ENCODE results near the gene SPOCK1.

Gene SPOCK1

GRCh38 chr5:137142764-137143605 lies 356.1 kb downstream of the SPOCK1 start:
- DNase-seq = no peak

GRCh38 chr5:137142346-137142745 lies 356.8 kb downstream of the SPOCK1 start:
- no peak for DNase-seq

GRCh38 chr5:137141779-137142178 lies 357.3 kb downstream of the SPOCK1 start:
- DNase-seq = no peak

GRCh38 chr5:137136991-137137632 lies 362.0 kb downstream of the SPOCK1 start:
- no peak for DNase-seq

GRCh38 chr5:137134920-137135532 lies 364.1 kb downstream of the SPOCK1 start:
- DNase-seq = no peak

- no peak for DNase-seq
Measured at GRCh38 chr5:137129886-137130680, 369.0 kb downstream of the SPOCK1 start.

- DNase-seq = no peak
Measured at GRCh38 chr5:137128012-137128411, 371.1 kb downstream of the SPOCK1 start.

GRCh38 chr5:137126829-137127228 lies 372.3 kb downstream of the SPOCK1 start:
- DNase-seq = no peak

- no peak for DNase-seq
Measured at GRCh38 chr5:137122558-137122957, 376.6 kb downstream of the SPOCK1 start.

GRCh38 chr5:137122075-137122474 lies 377.1 kb downstream of the SPOCK1 start:
- DNase-seq = no peak

- no peak for DNase-seq
Measured at GRCh38 chr5:137119321-137119720, 379.8 kb downstream of the SPOCK1 start.

- no peak for DNase-seq
Measured at GRCh38 chr5:137118629-137119028, 380.5 kb downstream of the SPOCK1 start.

- DNase-seq = no peak
Measured at GRCh38 chr5:137115152-137115551, 384.0 kb downstream of the SPOCK1 start.

- DNase-seq = no peak
Measured at GRCh38 chr5:137114529-137114928, 384.6 kb downstream of the SPOCK1 start.

- DNase-seq = no peak
Measured at GRCh38 chr5:137113939-137114338, 385.2 kb downstream of the SPOCK1 start.

GRCh38 chr5:137113161-137113560 lies 386.0 kb downstream of the SPOCK1 start:
- no peak for DNase-seq

- DNase-seq = no peak
Measured at GRCh38 chr5:137105351-137106035, 393.6 kb downstream of the SPOCK1 start.

- no peak for DNase-seq
Measured at GRCh38 chr5:137101544-137101943, 397.6 kb downstream of the SPOCK1 start.

GRCh38 chr5:137099651-137100050 lies 399.5 kb downstream of the SPOCK1 start:
- DNase-seq = no peak

GRCh38 chr5:137098663-137099062 lies 400.5 kb downstream of the SPOCK1 start:
- no peak for DNase-seq

GRCh38 chr5:137098238-137098637 lies 400.9 kb downstream of the SPOCK1 start:
- DNase-seq = no peak

GRCh38 chr5:137097203-137097602 lies 401.9 kb downstream of the SPOCK1 start:
- DNase-seq = no peak
